Motor neuron (in vitro differentiated cells): Measurements from ENCODE around the gene RNU6-9. TPM values are rescaled to one million over a fixed set of nuclear protein-coding genes. Genes with fewer than 3 reads are reported as not detected.

Experiments used
- ATAC-seq, 8 experiments: fragments of 200-7000 bp; cut with Tn5 transposase; replicated peaks in 6 of 8; 2 replicates each; pipeline ENCODE4 v1.8.0; 2021; ENCODE audit warnings: mild to moderate bottlenecking in 8 of 8, moderate library complexity in 8 of 8
- H3K27ac ChIP-seq, 2 donors: fragments of 250-450 bp; sonication (Bioruptor Pico); 2 replicates each; pipeline ENCODE4 v1.9.0; 2021; ENCODE audit warnings: antibody characterized with exemption in 2 of 2, mild to moderate bottlenecking in 2 of 2, moderate library complexity in 1 of 2
- H3K4me1 ChIP-seq, 2 donors: fragments of 250-450 bp; sonication (Bioruptor Pico); replicated peaks in 1 of 2; 2 replicates each; pipeline ENCODE4 v1.6.1; 2021; ENCODE audit warnings: antibody characterized with exemption in 2 of 2, mild to moderate bottlenecking in 2 of 2, moderate library complexity in 1 of 2
- H3K4me3 ChIP-seq, 5 donors: fragments of 250-450 bp; sonication (Bioruptor Pico); 2 replicates each; pipeline ENCODE4 v1.9.0; 2021; ENCODE audit warnings: antibody characterized with exemption in 5 of 5, mild to moderate bottlenecking in 5 of 5, moderate library complexity in 4 of 5
- WGBS, 10 experiments: fragments of 450-650 bp; shearing (Covaris generic); methylation state at CpG; one replicate each; pipeline ENCODE4 v1.0.0; 2022; 5-methylcytosine and 5-hydroxymethylcytosine counted together
- in situ Hi-C, 9 experiments: fragments of 400-800 bp; cut with MboI; loops; one replicate each; pipeline ENCODE4 v1.15.0; 2021; ENCODE audit warnings: low sequenced_read_pairs in 9 of 9, low pct_unique_long_range_greater_than_20kb in 2 of 9; ENCODE audit not compliant: unreplicated experiment in 9 of 9
- total RNA-seq, 8 experiments: library from RNA; unstranded; fragments of 300-600 nt; gene quantifications; 2 replicates each; pipeline versions ENCODE4 v1.2.3 to v1.2.4, GENCODE V29; 2022

The RNU6-9 gene
- total RNA-seq, 8 experiments from 2014 or later, result under 0.01 TPM; not detected in 7

GRCh38 chr19:933553-933882, 40.2 kb downstream of the RNU6-9 start:
- no peak overlapping the region for H3K4me3 ChIP-seq
- peak in 1 of 8 experiments; percentile 8 for ATAC-seq
- WGBS, 10 experiments, result no CpG with 5 or more reads among the region's 14 CpGs
- in situ Hi-C loops, result no loop called here
- peaks cover 0 to 2% of the 10 kb centered on the region in 2 donors for H3K4me1 ChIP-seq
- peak overlapping the region in 1 of 2 donors; percentile 18 for H3K27ac ChIP-seq

- ATAC-seq, result peak in 2 of 8 experiments; percentile 4 to 15
- Histone ChIP-seq H3K27ac (no peak overlapping the region), H3K4me1 (peaks cover 0 to 2% of the 10 kb centered on the region in 2 donors), H3K4me3 (no peak overlapping the region)
- in situ Hi-C loops, result no loop called here
- WGBS, 10 experiments, result 46 to 100% (median 95%) methylated on average over 1 to 3 of the region's 29 CpGs; no CpG with 5 or more reads in 6 of the 10 experiments
These were observed 41.0 kb downstream of the RNU6-9 start for GRCh38 chr19:934197-934840.

- whole genome bisulfite sequencing, 10 experiments, result 60 to 100% (median 89%) methylated on average over 2 to 15 of the region's 31 CpGs; no CpG with 5 or more reads in 6 of the 10 experiments
- Histone ChIP-seq H3K27ac (no peak overlapping the region), H3K4me3 (no peak overlapping the region), H3K4me1 (peaks cover 0 to 2% of the 10 kb centered on the region in 2 donors)
- in situ Hi-C loops, result no loop called here
- peak in 6 of 8 experiments; percentile 1 to 65 (median 12) for ATAC-seq
These were observed 41.7 kb downstream of the RNU6-9 start for GRCh38 chr19:934865-935479.

- in situ Hi-C loops, result no loop called here
- H3K27ac ChIP-seq, result no peak overlapping the region
- WGBS, 10 experiments, result 87 to 100% (median 92%) methylated on average over 1 to 4 of the region's 10 CpGs; no CpG with 5 or more reads in 3 of the 10 experiments
- ATAC-seq, result no peak
- H3K4me1 ChIP-seq, result peaks cover 0 to 2% of the 10 kb centered on the region in 2 donors
- H3K4me3 ChIP-seq, result no peak overlapping the region
These were observed 42.9 kb downstream of the RNU6-9 start for GRCh38 chr19:936175-936546.

- H3K4me3 ChIP-seq, result no peak overlapping the region
- 86 to 100% (median 96%) methylated on average over 1 to 9 of the region's 16 CpGs; no CpG with 5 or more reads in 5 of the 10 experiments for WGBS, 10 experiments
- ATAC-seq, result no peak
- no peak overlapping the region for H3K27ac ChIP-seq
- peaks cover 0 to 2% of the 10 kb centered on the region in 2 donors for H3K4me1 ChIP-seq
- in situ Hi-C loops, result no loop called here
These were observed 44.0 kb downstream of the RNU6-9 start for GRCh38 chr19:937259-937694.

GRCh38 chr19:938233-938923, 45.1 kb downstream of the RNU6-9 start:
- in situ Hi-C loops, result no loop called here
- Histone ChIP-seq H3K4me3 (no peak overlapping the region), H3K27ac (no peak overlapping the region), H3K4me1 (no peaks in the 10 kb centered on the region)
- no peak for ATAC-seq
- 81 to 100% (median 89%) methylated on average over 3 to 14 of the region's 23 CpGs; no CpG with 5 or more reads in 2 of the 10 experiments for WGBS, 10 experiments

- WGBS, 10 experiments, result 89 to 100% (median 98%) methylated on average over 1 to 13 of the region's 22 CpGs; no CpG with 5 or more reads in 4 of the 10 experiments
- Histone ChIP-seq H3K27ac (no peak overlapping the region), H3K4me1 (no peaks in the 10 kb centered on the region), H3K4me3 (no peak overlapping the region)
- in situ Hi-C loops, result no loop called here
- ATAC-seq, result no peak
These were observed 46.2 kb downstream of the RNU6-9 start for GRCh38 chr19:939439-939838.

GRCh38 chr19:939922-940321, 46.6 kb downstream of the RNU6-9 start:
- Histone ChIP-seq H3K4me3 (no peak overlapping the region), H3K4me1 (no peaks in the 10 kb centered on the region), H3K27ac (no peak overlapping the region)
- no CpG with 5 or more reads among the region's 7 CpGs for WGBS, 10 experiments
- ATAC-seq, result no peak
- in situ Hi-C loops, result no loop called here

- Histone ChIP-seq H3K4me1 (no peaks in the 10 kb centered on the region), H3K4me3 (no peak overlapping the region), H3K27ac (no peak overlapping the region)
- peak in 3 of 8 experiments; percentile 16 to 67 (median 18) for ATAC-seq
- in situ Hi-C loops, result no loop called here
- 91 to 100% (median 94%) methylated on average over 1 to 8 of the region's 64 CpGs; no CpG with 5 or more reads in 7 of the 10 experiments for WGBS, 10 experiments
These were observed 47.5 kb downstream of the RNU6-9 start for GRCh38 chr19:940591-941291.

GRCh38 chr19:941292-942132, 48.2 kb downstream of the RNU6-9 start:
- H3K4me1 ChIP-seq, result no peaks in the 10 kb centered on the region
- no peak overlapping the region for H3K4me3 ChIP-seq
- no peak for ATAC-seq
- no peak overlapping the region for H3K27ac ChIP-seq
- 56 to 94% (median 85%) methylated on average over 1 to 8 of the region's 45 CpGs; no CpG with 5 or more reads in 3 of the 10 experiments for WGBS, 10 experiments
- in situ Hi-C loops, result no loop called here

GRCh38 chr19:942133-942645, 48.9 kb downstream of the RNU6-9 start:
- WGBS, 10 experiments, result 75 to 100% (median 94%) methylated on average over 3 to 10 of the region's 32 CpGs; no CpG with 5 or more reads in 7 of the 10 experiments
- Histone ChIP-seq H3K27ac (no peak overlapping the region), H3K4me3 (no peak overlapping the region), H3K4me1 (no peaks in the 10 kb centered on the region)
- ATAC-seq, result no peak
- in situ Hi-C loops, result no loop called here
